ENCODE measurements around the gene ARMC6.

DNA sequence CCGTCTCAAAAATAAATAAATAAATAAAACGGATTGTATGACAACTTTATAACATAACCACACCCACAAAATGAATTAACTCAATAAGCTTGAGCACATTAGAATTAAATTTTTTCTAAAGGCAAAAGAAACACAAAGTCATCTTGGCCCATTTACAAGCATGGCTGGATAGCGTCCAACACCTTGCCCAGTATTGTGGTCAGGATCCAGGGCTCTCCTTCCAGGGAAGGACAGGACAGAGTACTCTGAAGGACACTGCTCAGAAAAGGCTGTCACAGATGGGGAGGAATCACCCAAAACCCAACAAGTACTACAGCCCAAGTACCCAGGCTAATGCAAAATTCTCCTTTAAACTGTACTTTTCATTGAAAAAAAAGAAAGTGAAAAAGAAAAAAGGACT, 27.2 kb upstream of the ARMC6 start:
- TF ChIP-seq CTCF (IDR thresholded peaks at IDR 0.05; ENCODE audit: poor library complexity) (no peak), EZH2 (IDR thresholded peaks at IDR 0.05; ENCODE audit: borderline replicate concordance) (no peak)
